ENCODE results near the gene DYRK1B. TPM values are rescaled to one million over a fixed set of nuclear protein-coding genes. Genes with fewer than 3 reads are reported as not detected.
A peak's percentile ranks its signal among the peaks of the same experiment; 100 is the strongest.

DYRK1B gene
- total RNA-seq, 1 donor from 2014 or later = 15.5 TPM

DNA sequence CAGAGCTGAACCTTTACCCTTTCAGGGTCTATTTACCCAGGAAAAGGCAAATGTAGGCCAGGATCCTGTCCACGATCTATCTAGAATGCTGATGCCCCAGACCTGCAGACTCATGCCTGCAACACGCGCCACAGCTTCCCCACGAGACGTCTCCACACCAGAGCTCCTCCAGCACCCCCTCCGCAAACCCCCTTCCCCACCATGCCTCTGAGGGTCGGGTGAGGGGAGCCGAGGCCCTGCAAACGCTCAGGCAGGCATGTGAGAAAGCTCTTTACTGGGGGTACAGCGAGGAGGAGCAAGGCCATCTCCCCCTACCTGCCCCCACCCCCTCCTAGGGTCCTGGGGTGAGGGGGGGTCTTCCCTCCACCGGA lies 8.9 kb downstream of the DYRK1B start:
- H3K4me3 ChIP-seq (ENCODE audit: low read depth, low read length) = no peak overlapping the region
- TF ChIP-seq, protein P1, sequence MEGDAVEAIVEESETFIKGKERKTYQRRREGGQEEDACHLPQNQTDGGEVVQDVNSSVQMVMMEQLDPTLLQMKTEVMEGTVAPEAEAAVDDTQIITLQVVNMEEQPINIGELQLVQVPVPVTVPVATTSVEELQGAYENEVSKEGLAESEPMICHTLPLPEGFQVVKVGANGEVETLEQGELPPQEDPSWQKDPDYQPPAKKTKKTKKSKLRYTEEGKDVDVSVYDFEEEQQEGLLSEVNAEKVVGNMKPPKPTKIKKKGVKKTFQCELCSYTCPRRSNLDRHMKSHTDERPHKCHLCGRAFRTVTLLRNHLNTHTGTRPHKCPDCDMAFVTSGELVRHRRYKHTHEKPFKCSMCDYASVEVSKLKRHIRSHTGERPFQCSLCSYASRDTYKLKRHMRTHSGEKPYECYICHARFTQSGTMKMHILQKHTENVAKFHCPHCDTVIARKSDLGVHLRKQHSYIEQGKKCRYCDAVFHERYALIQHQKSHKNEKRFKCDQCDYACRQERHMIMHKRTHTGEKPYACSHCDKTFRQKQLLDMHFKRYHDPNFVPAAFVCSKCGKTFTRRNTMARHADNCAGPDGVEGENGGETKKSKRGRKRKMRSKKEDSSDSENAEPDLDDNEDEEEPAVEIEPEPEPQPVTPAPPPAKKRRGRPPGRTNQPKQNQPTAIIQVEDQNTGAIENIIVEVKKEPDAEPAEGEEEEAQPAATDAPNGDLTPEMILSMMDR (conservative IDR thresholded peaks at IDR 0.05; ENCODE audit: low read depth, low read length) = no peak
- DNase-seq (ENCODE audit: low read depth) = no peak

DNA sequence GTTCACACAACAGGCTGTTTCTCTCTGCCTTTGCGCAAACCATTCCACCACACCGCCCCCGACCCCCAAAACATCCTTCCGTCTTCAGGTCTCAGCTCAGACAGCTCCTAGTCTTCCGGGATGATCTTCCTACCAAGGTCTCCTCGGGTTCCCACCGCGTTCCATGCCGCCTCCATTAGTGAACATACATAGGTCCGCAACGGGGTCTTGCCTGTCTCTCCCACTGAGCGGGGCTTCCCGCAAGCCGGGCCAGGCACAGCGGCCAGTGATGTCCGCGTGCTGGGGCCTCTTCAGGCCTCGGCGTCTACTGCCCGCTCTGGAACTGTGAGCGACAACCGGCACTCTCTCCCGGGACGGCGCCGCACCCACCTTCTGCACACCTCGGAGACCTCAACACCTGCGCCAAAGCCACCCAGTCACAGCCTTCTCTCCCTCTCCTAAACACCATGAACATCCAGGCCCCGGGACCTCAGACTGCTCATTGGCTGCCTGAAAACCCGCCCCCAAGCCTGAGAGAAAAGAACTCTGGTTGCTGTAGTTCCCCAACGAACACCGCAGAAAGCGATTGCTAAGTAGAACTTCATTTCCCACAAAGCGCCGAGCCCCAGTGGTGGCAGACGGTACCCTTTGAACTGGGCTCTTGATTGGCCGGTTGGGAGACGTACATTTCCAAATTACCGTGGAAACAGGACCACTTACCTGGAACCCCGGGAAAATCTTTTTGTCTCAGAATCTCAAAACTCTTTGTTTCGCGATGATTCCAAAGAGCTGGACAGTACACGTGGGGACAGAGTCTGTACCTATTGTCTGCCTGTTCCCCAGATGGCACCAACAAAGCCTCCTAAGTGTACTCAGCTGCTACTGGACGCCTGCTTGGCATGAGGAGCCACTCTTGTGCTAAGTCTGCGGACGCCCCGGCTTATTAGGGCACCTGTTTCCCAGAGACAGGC lies 9.5 kb downstream of the DYRK1B start:
- peak; percentile 71 for DNase-seq (ENCODE audit: low read depth)
- peak overlapping the region; percentile 83 for H3K4me3 ChIP-seq (ENCODE audit: low read depth, low read length)
- TF ChIP-seq, protein P1 (conservative IDR thresholded peaks at IDR 0.05; ENCODE audit: low read depth, low read length) = no peak

DNA sequence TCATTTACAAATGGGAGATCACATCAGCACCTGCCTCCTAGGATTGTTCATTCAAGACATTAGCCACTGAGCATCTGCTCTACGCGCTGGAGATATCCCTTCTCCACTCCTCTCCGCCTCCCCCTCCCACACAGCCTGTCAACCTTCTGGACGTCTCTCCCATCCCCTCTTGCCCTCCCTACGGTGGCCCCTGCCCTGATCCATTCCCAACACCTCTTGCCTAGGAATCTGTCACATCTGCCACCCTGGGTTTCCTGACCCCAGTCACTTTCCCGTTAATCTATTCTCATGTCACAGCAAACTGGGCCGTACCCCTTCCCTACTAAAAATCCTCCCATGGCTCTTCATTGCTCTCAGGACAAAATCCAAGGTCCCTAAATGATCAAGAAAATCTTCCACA lies 10.3 kb downstream of the DYRK1B start:
- H3K4me3 ChIP-seq (ENCODE audit: low read depth, low read length) = peak overlapping the region; percentile 83
- DNase-seq (ENCODE audit: low read depth) = no peak
- TF ChIP-seq, protein P1 (conservative IDR thresholded peaks at IDR 0.05; ENCODE audit: low read depth, low read length) = no peak

DNA sequence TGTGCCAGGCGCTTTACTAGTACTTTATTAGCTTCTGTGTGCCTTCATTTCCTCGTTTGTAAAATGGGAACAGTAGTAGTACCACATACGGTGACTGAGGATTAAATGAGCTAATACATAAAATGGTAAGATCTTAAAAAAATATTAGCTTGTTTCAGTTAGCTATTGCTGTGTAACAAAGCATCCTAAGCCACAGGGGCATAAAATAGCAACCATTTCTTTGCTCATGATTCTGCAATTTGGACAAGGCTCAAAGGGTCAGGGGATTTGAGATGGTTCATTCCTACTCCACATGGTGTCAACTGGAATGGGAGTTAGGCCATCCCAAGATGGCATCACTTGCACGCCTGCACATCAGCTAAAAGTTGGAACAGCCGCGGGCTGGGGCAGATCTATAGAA lies 13.3 kb downstream of the DYRK1B start:
- TF ChIP-seq, protein P1 (conservative IDR thresholded peaks at IDR 0.05; ENCODE audit: low read depth, low read length) = no peak
- no peak for DNase-seq (ENCODE audit: low read depth)
- H3K4me3 ChIP-seq (ENCODE audit: low read depth, low read length) = no peak overlapping the region

DNA sequence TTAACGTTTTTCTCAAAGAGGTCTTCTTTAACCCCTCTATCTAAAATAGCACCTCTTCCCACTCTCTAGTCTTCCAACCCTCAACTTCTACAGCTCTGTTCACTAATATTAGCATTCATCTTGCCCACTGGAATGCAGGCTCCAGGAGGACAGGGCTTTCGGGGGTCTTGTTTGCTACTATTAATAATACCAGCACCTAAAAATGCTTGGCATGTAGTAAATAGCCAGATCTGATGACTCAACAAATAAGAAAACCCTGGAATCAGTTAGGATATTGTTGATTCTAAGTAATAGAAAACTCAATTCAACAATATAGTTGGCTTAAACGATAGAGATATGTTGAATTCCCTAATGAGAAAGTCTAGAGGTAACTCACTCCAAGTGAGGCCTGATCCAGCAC lies 14.2 kb downstream of the DYRK1B start:
- TF ChIP-seq, protein P1 (conservative IDR thresholded peaks at IDR 0.05; ENCODE audit: low read depth, low read length) = no peak
- DNase-seq (ENCODE audit: low read depth) = no peak
- H3K4me3 ChIP-seq (ENCODE audit: low read depth, low read length) = no peak overlapping the region

DNA sequence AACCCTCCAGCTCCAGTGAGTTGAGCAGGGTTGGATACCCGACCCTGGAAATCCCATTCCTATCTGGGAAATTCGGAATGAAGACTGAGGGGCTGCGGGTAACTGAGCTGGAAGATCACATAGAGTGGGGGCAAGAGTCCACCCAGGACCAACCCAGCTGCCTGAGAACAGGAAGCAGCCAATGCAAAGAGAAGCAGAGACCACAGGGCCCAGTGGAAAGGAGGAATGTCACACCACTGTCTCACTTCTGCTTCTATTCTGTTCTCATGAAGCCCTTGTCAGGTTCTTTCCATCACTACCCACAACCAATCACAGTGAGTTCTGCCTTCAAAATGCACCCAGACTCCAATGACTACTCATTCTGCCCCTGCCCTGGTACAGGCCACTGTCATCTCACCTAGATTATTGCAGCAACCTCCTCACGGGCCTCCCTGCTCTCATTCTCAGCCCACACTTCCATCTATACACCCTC lies 15.3 kb downstream of the DYRK1B start:
- DNase-seq (ENCODE audit: low read depth) = no peak
- TF ChIP-seq, protein P1 (conservative IDR thresholded peaks at IDR 0.05; ENCODE audit: low read depth, low read length) = no peak
- H3K4me3 ChIP-seq (ENCODE audit: low read depth, low read length) = no peak overlapping the region
